HG02852 (cell line): ENCODE measurements around the gene WDR55.
"Not testable (repeated sequence)": the region's sequence is repeated elsewhere in the genome, so short reads cannot be mapped to it uniquely, and the experiment has no call there.

ENCODE experiments used
- ATAC-seq: cut with Tn5 transposase; IDR thresholded peaks from one replicate; pipeline ENCODE4 v1.9.1; 2021; ENCODE audit warnings: mild to moderate bottlenecking, moderate library complexity; ENCODE audit not compliant: unreplicated experiment

The WDR55 gene

DNA sequence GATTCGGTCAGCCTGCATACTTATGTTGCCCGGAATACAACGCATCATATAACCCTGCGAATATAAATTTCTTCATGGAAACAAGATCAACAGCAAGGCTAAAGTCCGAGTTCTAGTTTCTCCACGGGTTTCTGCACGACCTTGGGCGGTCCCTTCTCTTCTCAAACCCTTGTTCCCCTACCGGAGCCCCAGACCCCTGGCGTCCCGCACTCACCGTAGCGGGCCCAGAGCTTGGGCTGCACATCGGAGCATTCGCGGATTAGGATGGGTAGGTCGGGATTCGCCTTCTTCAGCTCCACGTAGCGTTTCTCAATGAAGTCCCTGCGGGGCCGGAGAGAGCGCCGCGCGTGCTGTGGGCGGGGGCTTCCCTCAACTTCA, 17.7 kb upstream of the WDR55 start:
- peak; percentile 35 for ATAC-seq

- no peak for ATAC-seq
These were observed 5.8 kb upstream of the WDR55 start for GRCh38 chr5:140658870-140659269.

- ATAC-seq = not testable (repeated sequence)
These were observed 4.3 kb upstream of the WDR55 start for GRCh38 chr5:140660371-140660770.

- ATAC-seq = no peak
These were observed 710 bp upstream of the WDR55 start for GRCh38 chr5:140664030-140664358.

GRCh38 chr5:140671035-140671434, 6.3 kb downstream of the WDR55 start:
- not testable (repeated sequence) for ATAC-seq

DNA sequence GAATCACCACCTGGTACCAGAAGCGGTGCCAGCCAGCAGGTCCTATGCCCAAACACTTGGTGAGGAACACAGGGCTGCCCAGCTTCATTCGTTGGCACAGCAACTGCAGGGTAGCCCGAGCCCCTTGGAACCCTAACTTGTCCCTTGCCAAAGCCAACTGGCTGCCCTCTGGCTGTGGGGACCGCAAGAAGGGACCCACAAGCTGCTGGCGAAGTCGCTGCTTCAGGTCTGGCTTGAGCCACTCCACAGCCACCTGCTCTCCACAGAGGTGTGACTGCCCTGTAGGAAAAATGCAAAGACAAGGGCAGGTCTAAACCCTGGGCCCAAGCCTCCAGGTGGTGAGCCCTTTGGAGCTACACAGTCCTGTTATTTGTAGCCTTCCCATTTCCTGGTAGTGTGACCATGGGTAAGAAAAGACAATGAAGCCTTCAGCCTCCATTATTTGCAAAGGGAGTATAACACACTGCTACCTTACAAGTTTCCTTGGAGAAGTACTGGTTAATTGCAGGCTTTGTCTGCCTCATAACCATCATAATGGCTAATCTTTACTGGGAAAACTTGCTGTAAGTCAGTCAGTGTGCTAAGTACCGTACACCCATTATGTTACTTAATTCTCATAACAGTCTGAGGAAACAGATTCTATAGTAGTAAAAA, 6.9 kb downstream of the WDR55 start:
- ATAC-seq = no peak

DNA sequence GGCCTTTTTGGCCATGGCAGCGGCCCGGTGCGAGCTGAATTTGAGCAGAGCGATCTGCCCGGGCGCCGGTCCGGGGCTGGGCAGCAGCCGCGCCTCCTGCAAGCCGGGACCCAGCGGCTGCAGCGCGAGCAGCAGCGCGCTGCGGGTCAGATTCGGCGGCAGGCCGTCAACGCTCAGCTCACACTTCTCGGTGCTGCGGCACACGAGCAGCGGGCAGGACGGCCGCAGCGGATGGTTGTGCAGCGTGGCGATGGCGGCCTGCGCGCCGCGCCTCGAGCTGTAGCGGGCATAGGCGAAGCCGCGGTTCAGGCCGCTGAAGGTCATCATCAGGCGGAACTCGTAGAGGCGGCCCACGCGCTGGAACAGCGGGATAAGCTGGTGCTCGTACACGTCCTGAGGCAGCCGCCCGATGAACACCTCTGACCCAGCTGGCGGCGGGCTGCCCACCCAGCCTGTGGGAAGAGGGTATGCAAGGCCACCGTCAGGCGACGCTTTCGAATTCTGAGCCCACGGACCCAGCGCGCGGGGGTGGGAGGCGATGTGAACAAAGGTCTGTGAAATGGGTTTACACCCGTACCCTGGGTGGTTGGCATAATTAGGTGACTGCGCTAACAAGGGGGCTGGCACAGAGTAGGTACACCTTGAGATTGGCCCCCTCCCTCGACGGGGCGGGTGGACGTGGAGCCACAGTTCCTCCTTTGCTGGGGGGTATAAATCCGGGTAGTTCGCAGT, 7.9 kb downstream of the WDR55 start:
- no peak for ATAC-seq

- no peak for ATAC-seq
These were observed 8.7 kb downstream of the WDR55 start, which contains the start of gene DND1 for GRCh38 chr5:140673187-140673976. DND1 (minus strand) TSS chr5:140673576; CDS start chr5:140673542, 34 bp downstream.

GRCh38 chr5:140674211-140674610, 9.5 kb downstream of the WDR55 start:
- no peak for ATAC-seq

GRCh38 chr5:140674629-140675028, 9.9 kb downstream of the WDR55 start:
- ATAC-seq = no peak

DNA sequence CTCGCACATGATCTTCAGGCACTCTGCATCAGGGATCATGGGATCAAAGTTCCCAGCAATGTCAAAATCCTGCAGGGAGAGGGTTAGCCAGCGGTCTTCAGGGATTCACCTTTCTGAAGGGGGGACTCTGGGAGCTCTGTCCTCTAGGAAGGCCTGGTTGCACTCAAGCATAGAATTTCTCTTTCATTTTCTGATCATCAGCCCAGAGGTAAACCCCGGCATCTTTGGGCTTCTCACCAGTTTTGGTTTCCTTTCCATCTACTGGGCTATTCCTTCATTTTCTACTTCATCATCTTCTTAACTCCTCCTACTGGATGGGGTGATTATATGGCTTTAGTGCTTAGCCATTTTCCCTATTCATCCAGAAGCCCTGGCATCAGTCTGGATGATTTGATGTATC, 13.2 kb downstream of the WDR55 start:
- peak; percentile 83 for ATAC-seq

- ATAC-seq = no peak
These were observed 14.3 kb downstream of the WDR55 start for GRCh38 chr5:140678993-140679392.

DNA sequence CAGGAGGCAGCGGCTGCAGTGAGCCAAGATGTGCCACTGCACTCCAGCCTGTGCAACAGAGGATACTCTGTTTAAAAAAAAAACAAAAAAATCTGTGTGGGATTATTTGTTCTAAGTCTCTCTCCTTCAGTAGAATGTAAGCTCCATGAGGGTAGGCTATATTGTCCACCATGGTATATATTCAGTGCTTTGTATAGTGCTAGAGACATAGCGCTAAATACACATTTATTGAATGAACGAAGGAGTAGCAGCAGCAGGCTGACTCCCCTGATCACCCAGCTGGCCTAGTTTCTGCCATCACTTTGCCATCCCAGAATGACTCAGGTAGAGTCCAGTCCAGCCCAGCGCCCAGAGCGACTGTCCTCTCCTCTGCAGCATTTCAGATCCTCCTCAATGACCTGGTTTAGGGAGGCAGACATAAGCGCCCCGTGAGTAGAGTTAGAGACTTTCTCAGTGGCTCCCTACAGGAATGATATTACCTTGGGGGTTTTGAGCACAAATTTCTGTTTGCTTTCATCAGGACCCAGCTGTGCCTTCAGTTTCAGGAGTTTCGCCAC, 25.8 kb downstream of the WDR55 start:
- ATAC-seq = no peak

GRCh38 chr5:140690941-140691924, 26.5 kb downstream of the WDR55 start, which contains the start of the genes HARS1 and HARS2:
HARS1 (minus strand) TSS chr5:140691370; CDS start chr5:140691304, 66 bp downstream.
HARS2 (plus strand) TSS chr5:140691455; CDS start chr5:140691649, 194 bp downstream.
- peak; percentile 97 for ATAC-seq

DNA sequence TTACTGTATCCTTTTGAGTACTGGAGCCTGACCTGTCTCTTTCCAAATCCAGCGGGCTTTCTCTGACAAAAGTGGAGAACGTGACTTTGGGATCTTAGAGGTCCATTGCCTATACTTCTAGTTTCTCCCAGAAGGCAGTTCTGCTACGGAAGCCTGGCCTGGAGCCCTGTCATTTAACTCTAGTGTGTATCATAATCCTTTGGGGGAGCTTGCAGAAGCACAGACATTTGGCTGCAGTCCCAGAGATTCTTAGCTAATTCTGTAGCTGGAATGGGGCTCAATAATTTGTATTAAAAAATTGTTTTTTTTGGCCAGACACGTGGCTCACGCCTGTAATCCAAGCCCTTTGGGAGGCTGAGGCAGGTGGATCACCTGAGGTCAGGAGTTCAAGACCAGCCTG, 29.6 kb downstream of the WDR55 start:
- ATAC-seq = no peak

DNA sequence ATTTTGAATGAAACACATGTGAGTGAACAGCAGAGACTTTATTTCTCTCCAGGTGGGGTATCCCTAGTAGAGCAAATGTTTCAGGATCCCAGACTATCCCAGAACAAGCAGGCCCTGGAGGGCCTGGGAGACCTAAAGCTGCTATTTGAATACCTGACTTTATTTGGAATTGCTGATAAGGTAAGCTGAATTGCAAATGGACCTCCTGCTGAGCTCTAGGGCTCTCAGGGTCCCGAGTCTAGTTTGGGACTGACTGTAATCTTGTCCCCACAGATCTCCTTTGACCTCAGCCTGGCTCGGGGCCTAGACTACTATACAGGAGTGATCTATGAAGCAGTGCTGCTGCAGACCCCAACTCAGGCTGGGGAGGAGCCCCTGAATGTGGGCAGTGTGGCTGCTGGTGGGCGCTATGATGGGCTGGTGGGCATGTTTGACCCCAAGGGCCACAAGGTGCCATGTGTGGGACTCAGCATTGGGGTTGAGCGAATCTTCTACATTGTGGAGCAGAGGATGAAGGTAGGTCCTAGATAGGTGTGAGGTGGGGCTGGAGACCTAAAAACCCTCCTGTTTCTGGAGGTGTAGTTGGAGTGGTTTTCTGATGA, 32.3 kb downstream of the WDR55 start:
- ATAC-seq = no peak

DNA sequence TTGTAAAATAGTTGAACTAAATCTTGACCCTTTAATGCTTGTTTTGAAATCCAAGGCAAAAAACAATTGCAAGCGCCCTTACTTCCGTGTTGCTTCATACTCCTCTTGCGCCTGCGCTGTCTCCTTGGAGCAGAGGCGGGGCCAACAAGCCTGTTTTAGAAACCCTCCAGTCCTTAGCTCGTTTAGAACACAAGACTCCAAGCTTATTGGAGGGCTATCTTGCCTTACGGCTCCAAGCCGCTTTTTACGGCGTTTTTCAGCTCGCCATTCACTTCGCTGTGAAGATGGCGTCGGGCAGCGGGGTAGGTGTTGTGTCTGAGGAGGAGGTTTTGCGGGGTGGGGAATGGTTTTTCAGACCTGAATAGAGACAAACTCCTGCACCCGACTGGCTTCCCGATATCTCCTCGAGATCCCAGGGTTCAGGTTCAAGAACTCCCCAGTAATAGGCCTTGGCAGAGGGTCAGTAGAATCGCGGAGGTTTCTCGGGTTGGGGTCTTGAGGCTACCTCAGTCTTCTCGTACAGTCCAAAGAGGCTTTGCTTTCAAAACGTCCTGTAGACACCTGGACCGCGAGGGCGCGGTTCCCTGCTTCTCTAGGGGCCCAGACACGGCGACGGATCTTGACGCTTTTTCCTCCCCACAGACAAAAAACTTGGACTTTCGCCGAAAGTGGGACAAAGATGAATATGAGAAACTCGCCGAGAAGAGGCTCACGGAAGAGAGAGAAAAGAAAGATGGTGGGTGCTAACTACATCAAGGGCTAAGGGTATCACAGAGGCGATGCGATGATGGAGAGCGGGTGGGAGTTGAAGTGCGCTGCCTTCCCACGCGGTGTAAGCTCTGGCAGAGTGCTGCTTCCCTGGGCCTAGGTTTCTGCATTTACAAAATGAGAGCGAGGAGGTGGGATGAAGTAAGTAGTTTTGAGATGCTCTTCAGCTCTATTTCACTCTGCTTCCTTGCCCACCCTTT, 35.8 kb downstream of the WDR55 start, which contains the start of gene ZMAT2:
Gene ZMAT2, plus strand, starts transcription at position 271 of the 968 bp plus-strand sequence. Its CDS starts 14 bp downstream, at position 285.
- ATAC-seq = peak; percentile 96

- no peak for ATAC-seq
These were observed 43.1 kb downstream of the WDR55 start for GRCh38 chr5:140707812-140708211.
